Astrocyte of the cerebellum (primary cell): ENCODE results near the gene CCDC144A.
"Not testable (repeated sequence)": the region's sequence is repeated elsewhere in the genome, so short reads cannot be mapped to it uniquely, and the experiment has no call there.

ENCODE experiments used
- DNase-seq: peaks from one replicate; pipeline ENCODE4 v3.0.0-alpha.2; 2011; ENCODE audit warnings: low read depth
- H3K4me3 ChIP-seq: 2 replicates; pipeline ENCODE4 v1.5.1; 2011; ENCODE audit warnings: mild to moderate bottlenecking, low read depth, low read length, moderate library complexity
- in situ Hi-C: cut with HindIII; loops from 2 replicates; pipeline ENCODE4 v1.10.0; 2017; ENCODE audit warnings: low sequenced_read_pairs
- TF ChIP-seq, protein P1 (sequence below): IDR thresholded peaks from 2 replicates; pipeline ENCODE4 v1.5.1; 2012; ENCODE audit warnings: low read length, low read depth, moderate library complexity, mild to moderate bottlenecking; ENCODE audit errors: missing control alignments

The CCDC144A gene

DNA sequence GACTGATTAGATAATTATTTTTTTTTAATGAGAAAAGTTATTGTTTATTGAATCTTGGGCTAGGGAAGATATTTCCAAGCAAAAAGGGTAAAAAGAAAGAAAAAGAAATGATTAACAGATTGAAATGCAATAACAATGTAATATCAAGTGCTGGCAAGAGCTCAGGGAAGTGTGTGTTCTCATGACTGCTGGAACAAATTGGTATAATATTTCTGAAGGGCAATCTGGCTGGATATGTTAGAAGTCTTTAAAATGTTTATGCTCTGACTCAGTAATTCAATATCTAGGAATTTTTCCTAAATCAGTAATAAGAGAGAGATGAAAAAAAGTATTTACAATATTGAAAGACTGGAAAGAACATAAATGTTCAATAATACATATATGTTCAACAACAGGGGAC, 28.8 kb upstream of the CCDC144A start:
- TF ChIP-seq, protein P1, sequence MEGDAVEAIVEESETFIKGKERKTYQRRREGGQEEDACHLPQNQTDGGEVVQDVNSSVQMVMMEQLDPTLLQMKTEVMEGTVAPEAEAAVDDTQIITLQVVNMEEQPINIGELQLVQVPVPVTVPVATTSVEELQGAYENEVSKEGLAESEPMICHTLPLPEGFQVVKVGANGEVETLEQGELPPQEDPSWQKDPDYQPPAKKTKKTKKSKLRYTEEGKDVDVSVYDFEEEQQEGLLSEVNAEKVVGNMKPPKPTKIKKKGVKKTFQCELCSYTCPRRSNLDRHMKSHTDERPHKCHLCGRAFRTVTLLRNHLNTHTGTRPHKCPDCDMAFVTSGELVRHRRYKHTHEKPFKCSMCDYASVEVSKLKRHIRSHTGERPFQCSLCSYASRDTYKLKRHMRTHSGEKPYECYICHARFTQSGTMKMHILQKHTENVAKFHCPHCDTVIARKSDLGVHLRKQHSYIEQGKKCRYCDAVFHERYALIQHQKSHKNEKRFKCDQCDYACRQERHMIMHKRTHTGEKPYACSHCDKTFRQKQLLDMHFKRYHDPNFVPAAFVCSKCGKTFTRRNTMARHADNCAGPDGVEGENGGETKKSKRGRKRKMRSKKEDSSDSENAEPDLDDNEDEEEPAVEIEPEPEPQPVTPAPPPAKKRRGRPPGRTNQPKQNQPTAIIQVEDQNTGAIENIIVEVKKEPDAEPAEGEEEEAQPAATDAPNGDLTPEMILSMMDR: no peak
- in situ Hi-C loops: no loop called here

DNA sequence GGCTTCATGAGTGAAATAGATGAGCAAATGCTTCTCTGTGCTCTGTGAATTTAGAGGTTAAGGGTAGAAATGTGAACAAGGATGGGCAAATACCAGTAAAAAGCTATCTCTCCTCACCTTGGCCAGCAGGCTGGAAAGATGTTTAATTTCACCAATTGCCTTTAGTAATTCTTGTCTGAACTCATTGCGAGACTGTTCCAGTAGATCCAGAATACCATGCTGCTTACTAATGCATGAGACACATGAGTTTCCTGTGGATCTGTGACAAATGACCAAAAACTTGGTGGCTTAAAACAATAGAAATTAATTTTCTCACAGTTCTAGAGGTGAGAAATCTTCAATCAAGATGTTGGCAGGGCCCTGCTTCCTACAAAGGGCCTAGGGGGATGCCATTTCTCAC, 27.1 kb upstream of the CCDC144A start:
- TF ChIP-seq, protein P1: no peak
- in situ Hi-C loops: no loop called here
- no peak for DNase-seq
- no peak overlapping the region for H3K4me3 ChIP-seq

More for the DNA sequence above, 28.8 kb upstream of the CCDC144A start:
- DNase-seq: no peak
- H3K4me3 ChIP-seq: no peak overlapping the region

DNA sequence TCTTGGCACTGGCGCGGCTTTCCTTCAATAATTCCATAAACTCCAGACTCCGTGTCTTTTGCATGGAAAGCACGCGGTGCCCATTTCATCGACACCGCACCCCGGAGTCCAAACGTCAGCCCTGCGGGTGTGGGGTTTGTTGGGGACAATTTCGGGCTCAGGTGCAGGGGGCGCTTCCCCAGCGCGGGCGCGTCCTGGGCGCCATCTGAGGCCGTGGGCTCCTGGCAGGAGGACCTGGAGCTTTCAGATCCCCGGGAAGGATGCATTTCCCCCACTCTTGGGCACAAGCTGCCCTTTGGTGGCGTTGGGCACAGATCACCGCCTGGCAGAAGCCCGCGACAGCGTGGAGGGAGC, 23.5 kb upstream of the CCDC144A start:
- DNase-seq, in situ Hi-C loops: not testable (repeated sequence)
- H3K4me3 ChIP-seq: peak overlapping the region; percentile 32

DNA sequence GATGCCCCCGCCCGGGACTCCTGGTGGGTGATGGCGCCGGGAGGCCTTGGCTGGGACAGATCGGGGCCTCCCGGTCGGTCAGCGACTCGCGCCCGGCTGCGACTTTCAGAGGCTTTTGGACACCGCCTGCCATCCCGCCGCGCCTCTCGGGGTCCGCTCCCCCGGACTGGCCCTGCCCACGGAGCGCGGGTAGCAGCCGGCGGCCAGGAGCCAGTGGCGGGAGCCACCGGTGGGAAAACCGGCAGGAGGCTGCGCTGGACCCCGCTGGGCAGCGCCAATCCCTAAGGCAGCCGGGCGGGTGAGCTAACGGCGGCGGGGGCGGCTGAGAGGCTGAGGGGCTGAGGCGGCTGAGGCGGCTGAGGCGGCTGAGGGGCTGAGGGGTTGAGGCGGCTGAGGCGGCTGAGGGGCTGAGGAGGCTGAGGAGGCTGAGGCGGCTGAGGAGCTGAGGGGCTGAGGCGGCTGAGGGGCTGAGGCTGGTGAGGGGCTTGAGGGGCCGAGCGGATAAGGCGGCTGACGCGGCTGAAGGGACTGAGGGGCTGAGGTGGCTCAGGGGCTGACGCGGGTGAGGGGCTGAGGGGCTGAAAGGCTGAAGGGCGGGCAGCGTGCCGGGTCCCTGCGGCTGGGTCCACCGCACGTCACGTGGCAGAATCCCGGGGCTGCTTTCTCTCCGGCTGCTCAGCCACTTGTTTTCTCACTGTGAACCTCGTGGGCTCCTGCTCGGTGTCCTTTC, 23.0 kb upstream of the CCDC144A start:
- DNase-seq, in situ Hi-C loops: not testable (repeated sequence)

DNA sequence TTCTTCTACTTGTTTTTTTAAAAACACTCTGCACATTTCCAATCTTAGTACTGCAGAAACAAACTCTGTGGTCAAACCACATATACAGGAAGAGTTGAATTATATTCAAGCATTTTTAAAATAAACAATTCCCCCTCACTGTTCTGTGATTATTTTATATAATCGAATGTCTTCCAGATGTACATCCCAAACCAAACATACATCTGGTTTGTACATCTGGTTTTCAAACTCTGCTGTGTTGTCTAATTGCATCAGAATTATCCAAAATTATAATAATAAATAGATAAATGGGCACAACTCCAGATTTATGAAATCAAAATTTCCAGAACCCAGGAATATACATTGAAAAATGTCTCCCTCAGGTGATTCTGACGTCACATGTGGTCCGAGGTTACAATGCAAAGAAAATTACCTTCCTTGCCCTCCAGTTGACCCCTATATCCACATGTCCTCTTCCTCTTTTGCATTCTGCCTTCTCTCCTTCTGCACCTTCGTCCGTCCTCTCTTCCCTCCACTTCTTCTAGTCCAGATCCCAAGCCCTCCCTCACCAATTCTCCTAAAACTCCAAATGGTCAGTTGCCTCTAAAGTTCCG, 13.3 kb upstream of the CCDC144A start:
- TF ChIP-seq, protein P1: no peak
- DNase-seq: no peak
- in situ Hi-C loops: no loop called here
- H3K4me3 ChIP-seq: no peak overlapping the region

More for the DNA sequence above, 23.0 kb upstream of the CCDC144A start:
- H3K4me3 ChIP-seq: peak overlapping the region; percentile 32

DNA sequence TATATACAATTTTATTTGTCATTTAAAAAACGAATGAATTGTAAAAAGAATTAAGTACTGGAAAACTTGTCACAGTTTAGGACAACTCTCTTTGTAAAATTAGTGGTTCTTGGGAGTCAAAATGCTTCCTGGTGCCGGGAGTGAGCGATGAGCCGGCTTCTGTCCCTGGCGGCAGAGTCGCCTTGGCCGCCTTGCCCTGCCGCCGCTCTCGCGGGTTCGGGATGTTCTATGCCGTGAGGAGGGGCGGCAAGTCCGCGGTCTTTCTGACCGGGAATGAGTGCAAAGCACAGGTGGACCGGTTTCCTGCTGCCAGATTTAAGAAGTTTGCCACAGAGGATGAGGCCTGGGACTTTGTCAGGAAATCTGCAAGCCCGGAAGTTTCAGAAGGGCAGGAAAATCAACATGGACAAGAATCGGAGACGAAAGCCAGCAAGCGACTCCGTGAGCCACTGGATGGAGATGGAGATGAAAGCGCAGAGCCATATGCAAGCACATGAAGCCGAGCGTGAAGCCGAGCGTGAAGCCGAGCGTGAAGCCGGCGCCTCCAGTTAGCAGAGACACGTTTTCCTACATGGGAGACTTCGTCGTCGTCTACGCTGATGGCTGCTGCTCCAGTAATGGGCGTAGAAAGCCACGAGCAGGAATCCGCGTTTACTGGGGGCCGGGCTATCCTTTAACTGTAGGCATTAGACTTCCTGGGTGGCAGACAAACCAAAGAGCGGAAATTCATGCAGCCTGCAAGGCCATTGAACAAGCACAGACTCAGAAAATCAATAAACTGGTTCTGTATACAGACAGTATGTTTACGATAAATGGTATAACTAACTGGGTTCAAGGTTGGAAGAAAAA, 6.5 kb upstream of the CCDC144A start:
- in situ Hi-C loops, DNase-seq: not testable (repeated sequence)
- peak overlapping the region; percentile 7 for H3K4me3 ChIP-seq

DNA sequence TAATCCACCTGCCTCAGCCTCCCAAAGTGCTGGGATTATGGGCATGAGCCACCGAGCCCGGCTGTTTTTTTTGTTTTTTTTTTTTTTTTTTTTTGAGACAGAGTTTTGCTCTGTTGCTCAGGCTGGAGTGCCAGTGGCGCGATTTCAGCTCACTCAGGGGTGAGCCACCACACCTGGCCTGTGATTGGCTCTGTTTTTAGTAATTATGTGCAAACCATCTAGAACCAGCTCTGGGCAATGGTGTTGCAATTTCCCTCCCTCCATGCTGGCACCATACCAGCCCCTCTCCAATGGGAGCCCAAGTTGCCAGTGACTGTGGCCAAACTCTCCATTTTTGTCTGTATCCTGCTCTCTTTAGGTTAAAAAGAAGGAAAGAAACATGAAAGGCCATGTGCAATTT, 4.0 kb upstream of the CCDC144A start:
- DNase-seq, H3K4me3 ChIP-seq, in situ Hi-C loops: not testable (repeated sequence)

DNA sequence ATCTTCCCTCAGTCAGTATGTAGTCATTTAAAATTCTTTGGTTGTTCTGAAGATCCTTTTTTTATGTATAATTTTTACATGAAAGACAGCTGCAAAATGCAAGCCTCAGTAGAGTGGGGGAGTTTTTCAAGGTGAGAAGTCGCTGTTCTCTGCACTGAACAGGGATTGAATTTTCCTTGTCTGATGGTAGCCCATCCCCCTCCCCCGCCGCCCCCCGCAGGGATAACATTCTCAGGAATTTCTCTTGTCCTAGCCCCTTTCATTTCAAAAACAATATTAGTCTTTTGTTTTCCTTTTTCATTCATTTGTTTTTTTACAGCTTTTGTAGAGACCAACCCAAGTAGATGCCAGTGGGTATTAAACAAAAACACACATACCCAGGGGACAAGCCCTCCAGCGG, 2.9 kb upstream of the CCDC144A start:
- in situ Hi-C loops, DNase-seq, H3K4me3 ChIP-seq: not testable (repeated sequence)

DNA sequence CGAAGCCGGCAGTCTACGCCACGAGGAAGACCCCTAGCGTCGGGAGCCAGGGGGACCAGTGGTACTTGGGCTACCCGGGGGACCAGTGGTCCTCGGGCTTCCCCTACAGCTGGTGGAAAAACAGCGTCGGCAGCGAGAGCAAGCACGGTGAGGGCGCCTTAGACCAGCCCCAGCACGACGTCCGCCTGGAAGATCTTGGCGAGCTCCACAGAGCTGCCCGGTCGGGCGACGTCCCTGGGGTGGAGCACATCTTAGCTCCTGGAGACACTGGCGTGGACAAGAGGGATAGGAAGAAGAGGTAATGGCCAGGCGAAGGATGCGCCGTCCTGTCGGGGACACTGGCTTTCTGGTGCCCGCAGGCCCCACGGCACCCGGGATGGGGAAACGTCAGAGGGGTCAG, 406 bp downstream of the CCDC144A start:
- in situ Hi-C loops, DNase-seq, H3K4me3 ChIP-seq: not testable (repeated sequence)

DNA sequence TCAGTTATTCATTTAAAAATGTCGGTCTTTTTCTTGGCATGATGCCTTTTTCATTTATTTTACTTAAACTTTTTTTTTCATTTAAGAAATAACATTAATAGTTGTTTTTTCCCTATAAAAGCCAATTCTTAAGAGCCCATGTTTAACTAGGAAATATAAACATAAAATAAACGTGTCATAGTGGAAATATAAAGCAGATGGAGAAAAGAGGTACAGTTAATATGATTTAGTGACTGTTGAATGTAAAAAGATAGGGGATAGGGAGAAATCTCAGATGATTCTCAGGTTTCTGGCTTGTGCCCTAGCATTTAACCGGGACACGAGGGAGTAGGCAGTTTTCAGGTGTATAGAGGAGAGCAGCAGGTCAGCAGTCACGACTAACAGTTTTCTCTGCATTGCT, 7.6 kb downstream of the CCDC144A start:
- in situ Hi-C loops, DNase-seq: not testable (repeated sequence)

DNA sequence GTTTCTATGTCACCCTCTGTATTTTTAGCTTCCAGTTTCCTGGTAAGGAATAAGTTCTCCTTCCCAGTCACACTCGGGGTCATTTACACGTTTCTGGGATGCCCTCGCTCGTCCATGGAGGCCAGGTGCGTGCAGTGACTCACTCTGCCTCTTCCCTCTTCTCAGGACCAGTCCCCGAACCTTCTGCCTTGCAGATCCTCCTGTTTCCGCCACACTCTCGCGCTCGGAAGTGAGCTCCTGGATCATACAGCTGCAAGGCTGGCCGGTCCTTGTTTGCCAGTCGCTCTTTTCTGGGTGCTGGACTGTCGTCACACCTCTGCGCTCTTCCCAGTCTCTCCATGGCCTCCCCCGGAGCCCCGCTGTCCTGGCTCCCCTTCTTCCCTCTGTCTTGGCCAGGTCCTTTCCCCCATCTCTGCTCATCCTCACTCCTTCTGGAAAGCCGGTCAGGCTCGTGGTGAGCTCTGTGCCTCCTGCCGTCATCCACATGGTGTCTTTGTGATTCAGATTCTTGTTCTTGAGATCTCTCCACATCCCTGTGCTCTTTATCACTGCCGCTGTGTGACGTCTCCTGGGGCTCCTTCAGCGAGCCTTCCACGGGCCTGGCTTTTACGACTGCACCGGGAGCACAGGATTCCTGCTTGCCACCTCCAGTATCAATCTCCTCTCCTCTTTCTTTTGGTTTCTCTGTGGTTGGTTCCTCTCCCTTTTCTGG, 55.6 kb downstream of the CCDC144A start:
- DNase-seq, in situ Hi-C loops, H3K4me3 ChIP-seq: not testable (repeated sequence)

More for the DNA sequence above, 7.6 kb downstream of the CCDC144A start:
- H3K4me3 ChIP-seq: not testable (repeated sequence)

DNA sequence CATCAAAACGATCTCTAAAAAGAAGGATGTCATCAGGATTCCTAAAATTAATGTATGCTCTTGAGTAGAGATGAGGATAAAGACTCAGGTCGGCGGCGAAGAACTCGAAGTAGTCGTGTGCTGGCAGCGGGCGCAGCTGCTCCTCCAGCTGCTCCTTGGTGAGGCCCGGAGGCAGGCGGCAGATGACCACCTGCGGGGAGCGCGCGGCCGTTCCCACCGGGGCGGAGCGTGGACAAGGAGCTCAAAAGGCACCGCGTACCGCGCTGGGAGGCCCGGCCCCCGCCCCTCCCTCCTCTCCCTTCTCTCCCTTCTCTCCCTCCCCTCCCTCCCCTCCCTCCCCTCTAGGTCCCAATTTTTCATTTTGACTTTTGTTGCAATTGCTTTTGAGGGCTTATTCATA, 56.5 kb downstream of the CCDC144A start:
- in situ Hi-C loops, H3K4me3 ChIP-seq, DNase-seq: not testable (repeated sequence)

DNA sequence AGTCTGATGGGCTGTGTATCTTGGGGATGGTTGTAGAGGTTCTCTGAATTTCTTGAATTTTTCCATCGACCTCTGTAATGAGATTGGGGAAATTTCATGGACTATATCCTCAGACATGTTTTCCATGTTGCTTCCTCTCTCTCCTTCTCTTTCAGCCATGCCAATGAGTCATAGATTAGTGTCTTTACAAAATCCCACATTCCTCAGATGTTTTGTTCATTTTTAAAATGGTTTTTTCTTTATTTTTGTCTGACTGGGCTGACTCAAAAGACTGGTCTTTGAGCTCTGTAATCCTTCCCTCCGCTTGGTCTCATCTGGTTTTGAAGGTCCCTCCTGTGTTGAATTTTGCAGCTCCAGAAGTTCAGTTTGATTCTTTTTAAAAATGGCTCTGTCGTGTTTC, 60.5 kb downstream of the CCDC144A start:
- DNase-seq, in situ Hi-C loops, H3K4me3 ChIP-seq: not testable (repeated sequence)
